Endothelial cell (in vitro differentiated cells): ENCODE results near the gene CACNA1I. TPM values are rescaled to one million over a fixed set of nuclear protein-coding genes. Genes with fewer than 3 reads are reported as not detected.

ENCODE experiments used
- DNase-seq: peaks from one replicate; pipeline ENCODE4 v3.0.0; 2021; ENCODE audit warnings: low spot score
- H3K27ac Mint-ChIP-seq: one replicate; pipeline ENCODE4 v1.8.0; 2021; ENCODE audit warnings: mixed read lengths, inconsistent platforms; ENCODE audit not compliant: unreplicated experiment
- H3K27me3 Mint-ChIP-seq: one replicate; pipeline ENCODE4 v1.8.0; 2021; ENCODE audit warnings: mild to moderate bottlenecking, moderate library complexity, mixed read lengths, inconsistent platforms; ENCODE audit not compliant: unreplicated experiment
- H3K36me3 Mint-ChIP-seq: one replicate; pipeline ENCODE4 v1.8.0; 2021; ENCODE audit warnings: mild to moderate bottlenecking, low read depth, mixed read lengths, inconsistent platforms; ENCODE audit not compliant: unreplicated experiment
- H3K4me1 Mint-ChIP-seq: one replicate; pipeline ENCODE4 v1.8.0; 2021; ENCODE audit warnings: mild to moderate bottlenecking, mixed read lengths, inconsistent platforms; ENCODE audit not compliant: unreplicated experiment
- H3K4me3 Mint-ChIP-seq: one replicate; pipeline ENCODE4 v1.8.0; 2021; ENCODE audit warnings: mild to moderate bottlenecking, mixed read lengths, inconsistent platforms; ENCODE audit not compliant: unreplicated experiment
- H3K9me3 Mint-ChIP-seq: one replicate; pipeline ENCODE4 v1.8.0; 2021; ENCODE audit warnings: mixed read lengths, inconsistent platforms; ENCODE audit not compliant: unreplicated experiment
- total RNA-seq: library from RNA; stranded (reverse); fragmentation: NEBNext Ultra II Directional; extraction: Animal tissue kit (Norgen Biotek cat#: 25700); gene quantifications from one replicate; pipeline ENCODE4 v1.2.1, GENCODE V29; 2021; ENCODE audit not compliant: unreplicated experiment
- TF ChIP-seq, protein P1 (sequence below): fragments of 200-600 bp; sonication (generic); IDR thresholded peaks from one replicate; pipeline ENCODE4 v1.5.0; 2021; ENCODE audit warnings: antibody characterized with exemption; ENCODE audit not compliant: unreplicated experiment

CACNA1I gene
- total RNA-seq, 1 donor from 2014 or later: 0.10 TPM

DNA sequence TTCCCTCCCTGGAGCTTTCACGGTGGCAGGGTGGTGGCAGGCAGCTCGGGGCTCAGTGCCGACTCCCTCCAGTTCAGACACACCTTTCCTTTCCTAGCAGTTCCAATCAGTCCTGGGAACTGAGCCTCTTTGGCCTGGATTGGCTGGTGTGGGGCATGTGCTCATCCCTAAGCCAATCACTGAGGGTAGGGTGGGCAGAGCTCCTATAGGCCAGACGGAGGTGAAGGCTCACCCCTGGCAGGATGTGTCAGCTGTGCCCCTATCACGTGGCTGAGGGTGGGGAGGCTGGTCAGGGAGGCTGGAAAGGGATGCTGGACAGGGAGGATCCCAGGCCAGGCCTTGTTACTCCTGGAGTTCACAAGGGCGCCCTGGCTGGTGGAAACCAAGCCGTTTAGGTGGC, 40.2 kb downstream of the CACNA1I start:
- no peak for DNase-seq
- Mint-ChIP-seq H3K36me3 (peaks cover 7% of the 10 kb centered on the region), H3K27ac (no peak overlapping the region), H3K4me3 (no peak overlapping the region), H3K9me3 (no peaks in the 10 kb centered on the region), H3K27me3 (peaks cover 2% of the 10 kb centered on the region), H3K4me1 (peaks cover 2% of the 10 kb centered on the region)
- TF ChIP-seq, protein P1, sequence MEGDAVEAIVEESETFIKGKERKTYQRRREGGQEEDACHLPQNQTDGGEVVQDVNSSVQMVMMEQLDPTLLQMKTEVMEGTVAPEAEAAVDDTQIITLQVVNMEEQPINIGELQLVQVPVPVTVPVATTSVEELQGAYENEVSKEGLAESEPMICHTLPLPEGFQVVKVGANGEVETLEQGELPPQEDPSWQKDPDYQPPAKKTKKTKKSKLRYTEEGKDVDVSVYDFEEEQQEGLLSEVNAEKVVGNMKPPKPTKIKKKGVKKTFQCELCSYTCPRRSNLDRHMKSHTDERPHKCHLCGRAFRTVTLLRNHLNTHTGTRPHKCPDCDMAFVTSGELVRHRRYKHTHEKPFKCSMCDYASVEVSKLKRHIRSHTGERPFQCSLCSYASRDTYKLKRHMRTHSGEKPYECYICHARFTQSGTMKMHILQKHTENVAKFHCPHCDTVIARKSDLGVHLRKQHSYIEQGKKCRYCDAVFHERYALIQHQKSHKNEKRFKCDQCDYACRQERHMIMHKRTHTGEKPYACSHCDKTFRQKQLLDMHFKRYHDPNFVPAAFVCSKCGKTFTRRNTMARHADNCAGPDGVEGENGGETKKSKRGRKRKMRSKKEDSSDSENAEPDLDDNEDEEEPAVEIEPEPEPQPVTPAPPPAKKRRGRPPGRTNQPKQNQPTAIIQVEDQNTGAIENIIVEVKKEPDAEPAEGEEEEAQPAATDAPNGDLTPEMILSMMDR: no peak

GRCh38 chr22:39611360-39611759, 40.8 kb downstream of the CACNA1I start:
- peaks cover 2% of the 10 kb centered on the region for H3K4me1 Mint-ChIP-seq
- TF ChIP-seq, protein P1: no peak
- no peaks in the 10 kb centered on the region for H3K9me3 Mint-ChIP-seq
- H3K27me3 Mint-ChIP-seq: peaks cover 2% of the 10 kb centered on the region
- peaks cover 7% of the 10 kb centered on the region for H3K36me3 Mint-ChIP-seq
- no peak for DNase-seq
- no peak overlapping the region for H3K4me3 Mint-ChIP-seq
- H3K27ac Mint-ChIP-seq: no peak overlapping the region

DNA sequence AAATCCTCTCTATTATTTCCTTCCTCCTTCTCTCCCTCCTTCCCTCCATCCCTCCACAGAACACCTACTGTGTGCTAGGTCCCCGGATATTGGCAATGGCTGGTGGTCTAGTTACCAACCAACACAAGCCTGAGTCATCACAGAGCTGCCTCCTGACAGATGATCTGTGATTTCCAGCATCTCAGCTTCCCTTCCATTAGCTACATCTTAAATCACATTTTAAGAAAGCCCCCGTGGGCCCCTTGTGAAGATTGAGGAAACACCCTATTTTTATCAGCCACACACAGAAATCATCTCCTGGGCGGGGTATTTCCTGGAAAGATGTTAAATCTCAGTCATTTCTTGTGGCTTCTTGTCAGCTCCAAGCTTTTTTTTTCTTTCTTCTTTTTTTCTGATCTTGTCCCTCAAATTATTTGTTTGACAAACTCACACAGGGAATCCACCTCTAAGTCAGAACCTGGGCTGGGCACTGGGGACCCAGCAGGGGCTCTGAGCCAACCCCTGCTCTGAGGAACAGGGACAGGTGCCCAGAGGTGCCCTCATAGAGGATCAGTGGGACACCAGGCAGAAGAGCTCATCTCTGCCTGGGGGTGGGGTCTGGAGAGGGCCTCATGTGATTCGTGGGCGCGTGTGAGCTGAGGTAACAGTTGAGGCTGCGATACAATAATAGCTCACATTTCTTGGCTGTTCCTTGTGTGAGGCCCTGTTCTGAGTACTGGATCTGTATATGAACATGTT, 42.4 kb downstream of the CACNA1I start:
- no peak overlapping the region for H3K27ac Mint-ChIP-seq
- no peaks in the 10 kb centered on the region for H3K9me3 Mint-ChIP-seq
- H3K36me3 Mint-ChIP-seq: peaks cover 9% of the 10 kb centered on the region
- peaks cover 4% of the 10 kb centered on the region for H3K4me1 Mint-ChIP-seq
- DNase-seq: no peak
- TF ChIP-seq, protein P1: no peak
- H3K4me3 Mint-ChIP-seq: no peak overlapping the region
- peaks cover 2% of the 10 kb centered on the region for H3K27me3 Mint-ChIP-seq

- TF ChIP-seq, protein P1: no peak
- DNase-seq: no peak
- Mint-ChIP-seq H3K27ac (no peak overlapping the region), H3K4me1 (peaks cover 6% of the 10 kb centered on the region), H3K36me3 (peaks cover 10% of the 10 kb centered on the region), H3K9me3 (no peaks in the 10 kb centered on the region), H3K4me3 (no peak overlapping the region), H3K27me3 (peaks cover 2% of the 10 kb centered on the region)
These were observed 43.0 kb downstream of the CACNA1I start for GRCh38 chr22:39613549-39613921.

- no peak overlapping the region for H3K27ac Mint-ChIP-seq
- H3K27me3 Mint-ChIP-seq: peaks cover 2% of the 10 kb centered on the region
- TF ChIP-seq, protein P1: no peak
- peaks cover 6% of the 10 kb centered on the region for H3K4me1 Mint-ChIP-seq
- no peak for DNase-seq
- no peaks in the 10 kb centered on the region for H3K9me3 Mint-ChIP-seq
- peaks cover 10% of the 10 kb centered on the region for H3K36me3 Mint-ChIP-seq
- H3K4me3 Mint-ChIP-seq: no peak overlapping the region
These were observed 43.9 kb downstream of the CACNA1I start for GRCh38 chr22:39614442-39614841.
